ENCODE measurements around the gene GBE1.

DNA sequence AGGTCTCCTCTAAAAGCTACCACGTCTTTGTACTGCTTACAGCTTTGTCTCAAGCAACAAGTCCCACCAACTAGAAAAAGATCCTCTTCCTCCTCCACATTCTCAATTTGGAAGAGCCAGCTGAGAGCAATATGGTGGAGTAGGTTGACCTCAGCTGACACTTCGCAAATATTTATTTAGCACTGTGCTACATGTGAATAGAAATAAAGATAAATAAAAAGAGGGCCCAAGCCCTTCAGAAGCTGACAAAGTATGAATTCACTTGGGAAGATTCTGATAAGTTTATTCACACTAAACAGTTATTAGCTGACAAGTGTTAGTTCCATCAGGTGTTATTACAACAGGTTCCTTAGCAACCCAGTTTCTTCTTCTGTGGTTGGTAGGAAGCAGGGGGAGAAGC lies 310.3 kb downstream of the GBE1 start:
- TF ChIP-seq CTCF (IDR thresholded peaks at IDR 0.05) (no peak), POLR2AphosphoS5 (IDR thresholded peaks at IDR 0.05) (no peak), POLR2A (IDR thresholded peaks at IDR 0.05) (no peak)

All from breast epithelium (tissue), 3 donors.